GM13976 (cell line): ENCODE data around the gene CD70.

Experiments used
- DNase-seq: peaks from one replicate; pipeline ENCODE4 v3.0.0; 2012; ENCODE audit warnings: low spot score
- in situ Hi-C: fragments of 300-500 bp; cut with MboI; formaldehyde crosslinking; loops from one replicate; pipeline ENCODE4 v1.12.0; 2022; ENCODE audit warnings: low sequenced_read_pairs, mixed read lengths, inconsistent platforms; ENCODE audit not compliant: unreplicated experiment
- TF ChIP-seq, protein P1 (sequence below): IDR thresholded peaks from 2 replicates; pipeline ENCODE4 v1.5.1; 2012; ENCODE audit warnings: borderline replicate concordance, mild to moderate bottlenecking; ENCODE audit not compliant: insufficient read depth; ENCODE audit errors: extremely low read depth, missing control alignments, control extremely low read depth

The CD70 gene

DNA sequence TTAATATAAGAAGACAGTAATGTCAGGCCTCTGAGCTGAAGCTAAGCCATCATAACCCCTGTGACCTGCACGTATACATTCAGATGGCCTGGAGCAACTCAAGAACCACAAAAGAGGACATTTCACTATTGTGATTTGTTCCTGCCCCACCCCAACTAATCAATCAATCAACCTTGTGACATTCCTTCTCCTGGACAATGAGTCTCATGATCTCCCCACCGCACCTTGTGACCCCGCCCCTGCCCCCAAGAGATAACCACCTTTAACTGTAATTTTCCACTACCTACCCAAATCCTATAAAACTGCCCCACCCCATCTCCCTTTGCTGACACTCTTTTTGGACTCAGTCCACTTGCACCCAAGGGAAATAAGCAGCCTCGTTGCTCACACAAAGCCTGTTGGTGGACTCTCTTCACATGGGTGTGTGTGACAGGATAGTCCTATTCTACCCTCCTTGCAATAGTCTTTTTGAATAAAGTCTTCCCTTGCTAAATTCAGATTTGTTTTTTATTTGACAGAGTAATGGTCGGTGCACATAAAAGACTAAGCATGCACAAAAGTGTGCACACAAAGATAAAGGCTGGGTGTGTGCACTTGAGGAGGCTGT is 14.0 kb downstream of the CD70 start:
- in situ Hi-C loops, result no loop called here
- no peak for DNase-seq
- TF ChIP-seq, protein P1, sequence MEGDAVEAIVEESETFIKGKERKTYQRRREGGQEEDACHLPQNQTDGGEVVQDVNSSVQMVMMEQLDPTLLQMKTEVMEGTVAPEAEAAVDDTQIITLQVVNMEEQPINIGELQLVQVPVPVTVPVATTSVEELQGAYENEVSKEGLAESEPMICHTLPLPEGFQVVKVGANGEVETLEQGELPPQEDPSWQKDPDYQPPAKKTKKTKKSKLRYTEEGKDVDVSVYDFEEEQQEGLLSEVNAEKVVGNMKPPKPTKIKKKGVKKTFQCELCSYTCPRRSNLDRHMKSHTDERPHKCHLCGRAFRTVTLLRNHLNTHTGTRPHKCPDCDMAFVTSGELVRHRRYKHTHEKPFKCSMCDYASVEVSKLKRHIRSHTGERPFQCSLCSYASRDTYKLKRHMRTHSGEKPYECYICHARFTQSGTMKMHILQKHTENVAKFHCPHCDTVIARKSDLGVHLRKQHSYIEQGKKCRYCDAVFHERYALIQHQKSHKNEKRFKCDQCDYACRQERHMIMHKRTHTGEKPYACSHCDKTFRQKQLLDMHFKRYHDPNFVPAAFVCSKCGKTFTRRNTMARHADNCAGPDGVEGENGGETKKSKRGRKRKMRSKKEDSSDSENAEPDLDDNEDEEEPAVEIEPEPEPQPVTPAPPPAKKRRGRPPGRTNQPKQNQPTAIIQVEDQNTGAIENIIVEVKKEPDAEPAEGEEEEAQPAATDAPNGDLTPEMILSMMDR, result no peak

DNA sequence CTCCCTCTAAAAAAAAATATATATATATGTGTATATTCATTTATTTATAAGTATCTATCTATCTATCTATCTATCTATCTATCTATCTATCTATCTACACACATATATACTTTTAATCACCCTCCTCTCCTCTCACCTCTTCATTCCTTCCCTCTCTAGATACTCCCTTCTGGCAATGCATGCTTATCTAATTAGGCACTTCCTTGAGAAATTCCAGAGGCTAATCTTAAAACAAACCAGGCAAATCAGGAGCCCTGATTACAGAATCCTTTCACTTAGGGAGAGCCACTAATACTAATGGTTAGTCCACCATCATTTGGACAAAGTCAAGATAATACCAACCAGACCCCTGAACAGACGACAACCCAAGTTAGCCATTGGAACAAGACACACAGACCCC is 17.6 kb downstream of the CD70 start:
- TF ChIP-seq, protein P1, result no peak
- no peak for DNase-seq
- in situ Hi-C loops, result no loop called here

DNA sequence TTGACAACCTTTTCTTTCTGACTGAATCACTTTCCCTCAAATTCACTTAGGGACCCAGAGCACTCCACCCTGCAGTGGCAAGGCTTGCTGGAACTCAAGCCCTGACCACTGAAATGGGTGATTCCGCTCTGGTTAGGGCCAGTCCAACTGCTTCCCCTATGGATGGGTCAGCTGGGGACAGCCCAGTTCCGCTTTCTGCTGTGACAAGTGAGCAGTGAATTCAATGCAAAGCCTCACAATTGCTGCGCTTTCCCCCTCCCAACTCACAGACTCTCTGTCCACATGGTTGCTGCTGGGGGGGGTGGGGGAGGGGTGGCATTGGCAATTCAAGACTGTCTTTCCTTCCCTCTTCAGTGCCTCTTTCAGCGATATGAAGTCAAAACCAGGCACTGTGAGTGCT is 18.7 kb downstream of the CD70 start:
- TF ChIP-seq, protein P1, result no peak
- DNase-seq, result no peak
- in situ Hi-C loops, result no loop called here

DNA sequence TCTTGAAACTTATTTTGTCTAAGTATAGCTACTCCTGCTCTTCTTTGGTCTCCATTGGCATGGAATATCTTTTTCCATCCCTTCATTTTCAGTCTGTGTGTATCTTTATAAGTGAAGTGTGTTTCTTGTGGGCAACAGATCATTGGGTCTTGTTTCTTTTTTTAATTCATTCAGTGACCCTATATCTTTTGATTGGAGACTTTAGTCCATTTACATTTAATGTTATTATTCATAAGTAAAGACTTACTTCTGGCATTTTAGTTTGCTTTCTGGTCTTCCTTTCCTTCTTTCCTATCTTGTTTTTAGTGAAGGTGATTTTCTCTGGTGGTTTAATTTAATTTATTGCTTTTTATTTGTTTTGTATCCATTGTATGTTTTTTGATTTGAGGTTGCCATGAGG is 19.8 kb downstream of the CD70 start:
- TF ChIP-seq, protein P1, result no peak
- in situ Hi-C loops, result no loop called here
- no peak for DNase-seq

DNA sequence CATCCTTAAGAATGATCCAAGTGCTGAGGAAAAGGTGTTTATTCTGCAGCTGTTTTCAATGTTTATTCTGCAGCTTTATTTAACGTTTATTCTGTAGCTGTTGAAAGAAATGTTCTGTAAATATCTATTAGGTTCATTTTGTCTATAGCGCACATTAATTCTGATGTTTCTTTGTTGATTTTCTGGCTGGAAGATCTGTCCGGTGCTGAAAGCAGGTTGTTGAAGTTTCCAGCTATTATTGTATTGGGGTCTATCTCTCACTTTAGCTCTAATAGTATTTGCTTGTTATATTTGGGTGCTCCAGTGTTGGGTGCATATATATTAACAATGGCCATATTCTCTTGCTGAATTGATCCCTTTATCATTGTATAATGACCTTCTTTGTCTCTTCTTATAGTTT is 20.2 kb downstream of the CD70 start:
- in situ Hi-C loops, result no loop called here
- TF ChIP-seq, protein P1, result no peak
- no peak for DNase-seq

DNA sequence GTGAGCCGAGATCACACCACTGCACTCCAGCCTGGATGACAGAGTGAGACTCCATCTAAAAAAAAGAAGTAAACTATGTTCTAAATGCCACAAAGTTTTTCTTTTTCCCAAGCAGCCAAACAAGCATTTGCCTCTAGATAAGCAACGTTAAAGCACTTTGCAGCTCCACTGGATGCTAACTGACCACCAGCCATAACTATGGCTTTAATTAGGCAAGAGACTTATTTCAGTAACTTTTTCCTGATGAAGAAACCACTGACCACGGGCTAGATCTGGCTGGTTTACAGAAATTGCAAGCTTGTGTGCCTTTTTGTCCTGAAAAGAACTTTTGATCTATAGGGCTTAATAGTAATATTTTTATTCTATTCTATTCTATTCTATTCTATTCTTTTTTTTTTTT is 22.1 kb downstream of the CD70 start:
- in situ Hi-C loops, result no loop called here
- TF ChIP-seq, protein P1, result no peak
- no peak for DNase-seq
